ENCODE results near the gene LGALS13.
"Not testable (repeated sequence)": the region's sequence is repeated elsewhere in the genome, so short reads cannot be mapped to it uniquely, and the experiment has no call there.

LGALS13 gene

GRCh38 chr19:39617745-39618144 lies 15.4 kb downstream of the LGALS13 start:
- no peak for DNase-seq (ENCODE audit: low spot score)

DNA sequence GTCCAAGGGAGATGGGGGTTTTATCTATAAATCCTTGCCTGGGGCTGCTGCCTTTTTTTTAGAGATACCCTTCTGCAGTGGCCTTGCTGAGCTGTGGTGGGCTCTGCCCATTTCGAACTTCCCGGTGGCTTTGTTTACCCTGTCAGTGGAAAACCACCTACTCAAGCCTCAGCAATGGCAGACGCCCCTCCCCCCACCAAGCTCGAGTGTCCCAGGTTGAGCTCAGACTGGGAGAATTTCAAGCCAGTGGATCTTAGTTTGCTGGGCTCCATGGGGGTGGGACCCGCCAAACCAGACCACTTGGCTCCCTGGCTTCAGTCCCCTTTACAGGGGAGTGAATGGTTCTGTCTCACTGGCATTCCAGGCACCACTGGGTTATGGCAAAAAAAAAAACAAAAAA lies 21.6 kb downstream of the LGALS13 start:
- DNase-seq (ENCODE audit: low spot score), result no peak

DNA sequence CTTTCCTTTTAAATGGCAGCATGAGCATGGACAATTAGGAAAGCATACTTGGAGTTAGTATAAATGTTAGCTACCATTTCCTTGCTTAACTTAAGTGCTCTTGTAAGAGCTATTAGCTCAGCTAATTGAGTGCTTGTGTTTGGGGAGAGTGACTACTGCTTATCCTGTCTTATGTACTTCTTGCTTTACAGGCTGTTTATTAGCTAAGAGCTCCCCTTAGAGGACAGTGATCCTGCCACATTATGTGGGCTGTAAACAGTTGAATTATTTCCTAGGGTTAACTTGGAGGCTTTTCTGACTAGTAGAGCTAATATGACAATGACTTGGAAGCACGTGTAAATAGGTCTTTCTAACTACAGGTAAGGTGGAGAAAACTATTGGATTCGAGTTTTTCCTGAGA lies 25.3 kb downstream of the LGALS13 start:
- not testable (repeated sequence) for DNase-seq (ENCODE audit: low spot score)

DNA sequence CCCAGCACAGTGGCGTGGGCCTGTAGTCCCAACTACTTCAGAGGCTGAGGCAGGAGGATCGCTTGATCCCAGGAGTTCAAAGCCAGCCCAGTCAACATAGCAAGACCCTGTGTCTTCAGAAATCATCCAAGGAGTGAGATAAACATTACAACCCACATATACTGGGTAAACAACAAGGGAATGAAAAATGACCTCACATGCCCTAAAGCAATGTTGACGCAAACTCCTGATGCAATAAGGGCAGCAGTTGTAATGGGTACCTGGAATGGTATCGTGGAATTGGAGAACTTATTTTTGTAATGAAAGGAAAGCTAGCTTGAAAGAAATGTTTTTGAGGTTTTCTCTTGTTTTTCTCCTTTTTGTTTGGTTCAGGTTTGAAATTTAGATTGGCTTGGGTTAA lies 28.9 kb downstream of the LGALS13 start:
- no peak for DNase-seq (ENCODE audit: low spot score)

GRCh38 chr19:39631626-39632025 lies 29.3 kb downstream of the LGALS13 start:
- no peak for DNase-seq (ENCODE audit: low spot score)

GRCh38 chr19:39637891-39638290 lies 35.6 kb downstream of the LGALS13 start:
- no peak for DNase-seq (ENCODE audit: low spot score)

DNA sequence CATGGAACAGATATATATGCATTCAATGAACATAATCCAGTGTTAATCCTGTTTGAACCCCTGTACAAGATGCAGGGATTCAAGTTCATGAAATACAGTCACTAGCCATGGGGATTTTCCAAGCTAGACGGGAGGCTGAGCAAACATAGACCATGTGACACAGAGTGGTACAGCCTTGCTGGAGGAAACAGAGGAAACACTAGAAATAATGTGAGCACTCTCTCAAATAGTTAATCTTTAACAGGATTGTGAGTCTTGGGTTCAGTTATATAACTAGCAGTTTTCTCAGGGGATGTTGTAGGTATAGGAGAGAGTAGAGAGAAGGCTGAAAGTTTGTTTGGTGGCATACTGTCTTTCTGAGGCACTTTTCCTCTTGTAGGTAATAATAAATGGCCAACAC lies 39.4 kb downstream of the LGALS13 start:
- DNase-seq (ENCODE audit: low spot score), result no peak

DNA sequence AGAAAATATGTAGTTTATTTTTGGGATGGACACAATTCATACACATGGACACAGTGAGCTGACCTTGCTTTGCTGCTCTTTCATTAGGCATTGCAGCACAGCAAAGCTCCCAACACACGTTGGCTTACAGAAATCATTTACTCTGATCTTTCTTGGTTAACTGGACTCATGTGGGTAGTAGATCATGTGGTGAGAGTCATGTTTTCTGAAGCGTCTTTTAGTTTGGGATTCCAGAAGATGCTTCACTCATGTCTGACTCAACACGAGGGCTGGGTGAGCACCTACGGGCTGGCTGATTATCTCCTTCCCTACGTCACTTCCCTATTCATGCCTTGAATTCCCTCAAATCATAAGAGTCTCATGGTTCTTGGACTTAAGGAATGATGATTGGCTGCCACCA lies 41.3 kb downstream of the LGALS13 start:
- DNase-seq (ENCODE audit: low spot score), result no peak

- no peak for DNase-seq (ENCODE audit: low spot score)
Measured at GRCh38 chr19:39645800-39646411, 43.6 kb downstream of the LGALS13 start.

GRCh38 chr19:39647918-39648317 lies 45.6 kb downstream of the LGALS13 start:
- no peak for DNase-seq (ENCODE audit: low spot score)

- DNase-seq (ENCODE audit: low spot score), result no peak
Measured at GRCh38 chr19:39655613-39656012, 53.3 kb downstream of the LGALS13 start, which contains the start of gene LGALS16. LGALS16 (plus strand) TSS chr19:39655913; CDS start chr19:39655962, 49 bp downstream.
